KMS-11 (cell line): ENCODE measurements around the gene CARHSP1.

Experiments used
- H2AFZ ChIP-seq: fragments of 200-600 bp; sonication (generic); 2 replicates; pipeline ENCODE4 v1.6.1; 2016; ENCODE audit warnings: antibody characterized with exemption, mixed run types, low read depth
- H3K27ac ChIP-seq: fragments of 200-600 bp; sonication (generic); 2 replicates; pipeline ENCODE4 v1.6.1; 2016; ENCODE audit warnings: mild to moderate bottlenecking, mixed run types
- H3K27me3 ChIP-seq: fragments of 200-600 bp; sonication (generic); 2 replicates; pipeline ENCODE4 v1.6.1; 2017; ENCODE audit warnings: mild to moderate bottlenecking, low read depth, mixed run types, moderate library complexity; ENCODE audit not compliant: insufficient read depth
- H3K36me3 ChIP-seq: fragments of 200-600 bp; sonication (generic); 2 replicates; pipeline ENCODE4 v1.6.1; 2017; ENCODE audit warnings: mild to moderate bottlenecking, mixed run types; ENCODE audit not compliant: insufficient read depth
- H3K4me1 ChIP-seq: fragments of 200-600 bp; sonication (generic); 2 replicates; pipeline ENCODE4 v1.6.1; 2016; ENCODE audit warnings: mild to moderate bottlenecking, low read depth, mixed run types; ENCODE audit not compliant: poor library complexity, severe bottlenecking
- H3K4me2 ChIP-seq: fragments of 200-600 bp; sonication (generic); 2 replicates; pipeline ENCODE4 v1.7.0; 2016; ENCODE audit warnings: mild to moderate bottlenecking, mixed run types
- H3K4me3 ChIP-seq: fragments of 200-600 bp; sonication (generic); IDR thresholded peaks from 2 replicates; pipeline ENCODE4 v1.6.1; 2017; ENCODE audit warnings: low read depth, low read length, mixed read lengths; ENCODE audit not compliant: insufficient read depth
- H3K79me2 ChIP-seq: fragments of 200-600 bp; sonication (generic); 2 replicates; pipeline ENCODE4 v1.6.1; 2016; ENCODE audit warnings: low read depth, mixed run types; ENCODE audit not compliant: insufficient read depth
- H3K9ac ChIP-seq: fragments of 200-600 bp; sonication (generic); 2 replicates; pipeline ENCODE4 v1.6.1; 2016; ENCODE audit warnings: mild to moderate bottlenecking, mixed run types
- H4K20me1 ChIP-seq: fragments of 200-600 bp; sonication (generic); 2 replicates; pipeline ENCODE4 v1.6.1; 2016; ENCODE audit warnings: mild to moderate bottlenecking, mixed run types; ENCODE audit not compliant: insufficient read depth
- TF ChIP-seq, protein P1 (sequence below): fragments of 200-600 bp; sonication (generic); conservative IDR thresholded peaks from 2 replicates; pipeline ENCODE4 v1.6.1; 2017; ENCODE audit warnings: low read depth, mild to moderate bottlenecking, antibody characterized with exemption, low read length, moderate library complexity, mixed read lengths

CARHSP1 gene

DNA sequence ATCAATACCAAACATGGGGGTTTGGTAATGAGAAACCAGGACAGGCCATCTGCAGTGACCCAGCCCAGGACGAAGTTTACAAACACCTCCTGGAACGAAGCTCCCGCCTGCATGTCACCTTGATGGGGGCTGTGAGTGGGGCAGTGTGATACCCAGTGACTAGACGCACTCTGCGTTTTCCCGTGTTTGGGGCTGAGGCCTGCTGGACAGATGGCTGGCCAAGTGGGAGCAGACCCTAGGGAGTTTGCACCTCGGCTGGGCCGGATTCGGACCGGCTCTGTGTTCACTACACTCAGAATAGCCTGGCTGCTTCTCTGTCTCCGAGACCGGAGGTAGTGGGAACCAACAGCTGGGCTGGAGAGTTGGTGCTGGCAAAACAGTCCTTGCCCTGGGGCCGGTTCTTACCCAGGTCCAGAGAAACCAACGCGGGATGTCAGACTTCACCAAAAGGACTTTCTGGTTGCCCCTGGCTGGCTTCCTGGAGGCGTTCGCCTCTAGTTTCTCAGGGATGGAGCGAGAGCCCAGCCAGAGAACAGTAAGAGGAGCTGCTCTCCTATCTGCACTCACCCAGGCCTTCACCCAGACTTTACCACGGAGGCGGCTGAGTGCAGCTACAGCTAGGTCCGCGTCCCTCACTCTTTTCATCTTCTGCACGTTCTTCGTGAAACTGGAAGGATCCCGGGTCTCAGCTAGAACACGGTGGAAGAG, 20.4 kb downstream of the CARHSP1 start:
- H4K20me1 ChIP-seq: peaks cover 5% of the 10 kb centered on the region; the same call in 1 of the 2 replicates
- H3K79me2 ChIP-seq: peaks cover 20% of the 10 kb centered on the region; the same call in 1 of the 2 replicates
- TF ChIP-seq, protein P1, sequence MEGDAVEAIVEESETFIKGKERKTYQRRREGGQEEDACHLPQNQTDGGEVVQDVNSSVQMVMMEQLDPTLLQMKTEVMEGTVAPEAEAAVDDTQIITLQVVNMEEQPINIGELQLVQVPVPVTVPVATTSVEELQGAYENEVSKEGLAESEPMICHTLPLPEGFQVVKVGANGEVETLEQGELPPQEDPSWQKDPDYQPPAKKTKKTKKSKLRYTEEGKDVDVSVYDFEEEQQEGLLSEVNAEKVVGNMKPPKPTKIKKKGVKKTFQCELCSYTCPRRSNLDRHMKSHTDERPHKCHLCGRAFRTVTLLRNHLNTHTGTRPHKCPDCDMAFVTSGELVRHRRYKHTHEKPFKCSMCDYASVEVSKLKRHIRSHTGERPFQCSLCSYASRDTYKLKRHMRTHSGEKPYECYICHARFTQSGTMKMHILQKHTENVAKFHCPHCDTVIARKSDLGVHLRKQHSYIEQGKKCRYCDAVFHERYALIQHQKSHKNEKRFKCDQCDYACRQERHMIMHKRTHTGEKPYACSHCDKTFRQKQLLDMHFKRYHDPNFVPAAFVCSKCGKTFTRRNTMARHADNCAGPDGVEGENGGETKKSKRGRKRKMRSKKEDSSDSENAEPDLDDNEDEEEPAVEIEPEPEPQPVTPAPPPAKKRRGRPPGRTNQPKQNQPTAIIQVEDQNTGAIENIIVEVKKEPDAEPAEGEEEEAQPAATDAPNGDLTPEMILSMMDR: no peak
- no peak overlapping the region for H3K9ac ChIP-seq
- no peak overlapping the region for H3K4me2 ChIP-seq
- no peak overlapping the region for H2AFZ ChIP-seq
- H3K4me3 ChIP-seq: no peak overlapping the region
- no peak overlapping the region for H3K27ac ChIP-seq
- peaks cover under 1% of the 10 kb centered on the region for H3K4me1 ChIP-seq
- no peaks in the 10 kb centered on the region for H3K27me3 ChIP-seq
- peaks cover 8% of the 10 kb centered on the region; the same call in 1 of the 2 replicates for H3K36me3 ChIP-seq

DNA sequence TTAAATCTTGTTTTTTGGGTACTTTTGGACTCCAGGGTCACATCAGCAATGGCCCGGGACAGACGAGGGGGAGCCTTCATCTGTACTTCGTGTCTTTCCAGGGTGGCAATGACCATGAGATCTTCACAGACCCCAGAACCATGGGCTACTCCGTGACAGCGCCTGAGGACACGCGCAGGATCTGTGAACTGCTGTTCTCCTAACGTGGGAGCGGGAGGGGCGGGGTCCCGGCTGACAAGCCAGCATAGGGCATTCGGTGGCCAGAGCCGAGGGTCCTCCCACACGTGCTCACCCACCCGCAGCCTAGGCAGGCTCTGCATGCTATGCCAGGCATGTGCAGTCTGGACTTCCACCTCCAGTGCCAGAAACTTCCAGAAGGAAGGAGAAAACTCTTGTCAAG, 21.2 kb downstream of the CARHSP1 start:
- Histone ChIP-seq H4K20me1 (peaks cover 5% of the 10 kb centered on the region; the same call in 1 of the 2 replicates), H3K4me1 (no peaks in the 10 kb centered on the region), H3K79me2 (peaks cover 20% of the 10 kb centered on the region; the same call in 1 of the 2 replicates), H3K9ac (no peak overlapping the region), H3K36me3 (peaks cover 8% of the 10 kb centered on the region; the same call in 1 of the 2 replicates), H3K27ac (no peak overlapping the region), H3K4me3 (no peak overlapping the region), H3K27me3 (no peaks in the 10 kb centered on the region), H2AFZ (no peak overlapping the region), H3K4me2 (no peak overlapping the region)
- TF ChIP-seq, protein P1: no peak

DNA sequence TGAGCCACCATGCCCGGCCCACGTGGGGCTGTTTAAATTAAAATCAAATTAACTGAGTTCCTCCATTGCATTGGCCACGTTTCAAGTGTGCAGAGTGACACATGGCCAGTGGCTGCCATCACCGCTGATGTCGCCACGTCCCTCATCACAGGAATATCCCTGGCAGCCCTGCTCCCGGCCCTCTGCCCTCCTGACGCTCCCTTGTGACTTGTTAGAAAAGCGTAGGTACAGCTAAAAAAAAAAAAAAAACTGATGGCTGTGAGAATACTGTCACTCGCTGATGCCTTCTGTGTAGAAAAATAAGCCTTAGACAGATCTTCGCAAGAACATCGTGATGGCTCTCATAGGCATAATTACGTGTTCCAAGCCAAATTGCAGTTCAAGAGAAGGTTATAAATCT, 21.7 kb downstream of the CARHSP1 start:
- Histone ChIP-seq H4K20me1 (peaks cover 5% of the 10 kb centered on the region; the same call in 1 of the 2 replicates), H3K27me3 (no peaks in the 10 kb centered on the region), H3K27ac (no peak overlapping the region), H3K4me3 (no peak overlapping the region), H3K4me2 (no peak overlapping the region), H3K9ac (no peak overlapping the region), H3K79me2 (peaks cover 20% of the 10 kb centered on the region; the same call in 1 of the 2 replicates), H2AFZ (no peak overlapping the region), H3K36me3 (peaks cover 8% of the 10 kb centered on the region; the same call in 1 of the 2 replicates), H3K4me1 (no peaks in the 10 kb centered on the region)
- TF ChIP-seq, protein P1: no peak

DNA sequence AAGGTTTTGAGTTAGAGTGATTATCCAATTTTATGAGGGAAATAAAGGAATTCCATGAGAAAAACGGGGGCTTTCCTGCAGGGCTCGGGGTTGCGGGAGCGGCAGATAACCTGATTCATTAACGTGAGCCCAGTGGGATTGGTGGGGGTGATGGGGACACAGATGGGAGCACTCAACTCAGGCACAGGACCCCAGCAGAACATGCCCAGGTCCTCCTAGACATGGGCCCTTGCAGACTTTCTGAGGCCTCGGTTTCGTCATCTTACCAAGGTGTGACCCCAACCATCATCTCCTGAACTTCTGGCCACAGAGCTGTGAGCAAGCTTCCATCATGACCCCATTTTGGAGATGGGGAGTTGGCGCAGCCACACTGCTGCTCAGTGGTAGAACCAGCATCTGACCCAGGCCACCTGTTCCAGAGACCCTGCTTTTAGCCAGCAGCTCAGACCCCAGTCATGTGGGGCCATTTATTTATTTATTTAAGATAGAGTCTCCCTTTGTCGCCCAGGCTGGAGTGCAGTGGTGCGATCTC, 22.3 kb downstream of the CARHSP1 start:
- peaks cover 20% of the 10 kb centered on the region; the same call in 1 of the 2 replicates for H3K79me2 ChIP-seq
- H3K9ac ChIP-seq: no peak overlapping the region
- H4K20me1 ChIP-seq: peaks cover 5% of the 10 kb centered on the region; the same call in 1 of the 2 replicates
- no peak overlapping the region for H3K4me3 ChIP-seq
- no peak overlapping the region for H3K27ac ChIP-seq
- H3K36me3 ChIP-seq: peaks cover 8% of the 10 kb centered on the region; the same call in 1 of the 2 replicates
- H3K27me3 ChIP-seq: no peaks in the 10 kb centered on the region
- no peak overlapping the region for H3K4me2 ChIP-seq
- TF ChIP-seq, protein P1: no peak
- no peaks in the 10 kb centered on the region for H3K4me1 ChIP-seq
- no peak overlapping the region for H2AFZ ChIP-seq
